ENCODE results near the gene STAT5B. TPM values are rescaled to one million over a fixed set of nuclear protein-coding genes. Genes with fewer than 3 reads are reported as not detected.

STAT5B gene
- total and polyA plus RNA-seq, 2 of the 13 experiments (the other 11 are each of a cell fraction or from before 2014, with no cell fraction given), result 21.0 to 42.8 TPM

DNA sequence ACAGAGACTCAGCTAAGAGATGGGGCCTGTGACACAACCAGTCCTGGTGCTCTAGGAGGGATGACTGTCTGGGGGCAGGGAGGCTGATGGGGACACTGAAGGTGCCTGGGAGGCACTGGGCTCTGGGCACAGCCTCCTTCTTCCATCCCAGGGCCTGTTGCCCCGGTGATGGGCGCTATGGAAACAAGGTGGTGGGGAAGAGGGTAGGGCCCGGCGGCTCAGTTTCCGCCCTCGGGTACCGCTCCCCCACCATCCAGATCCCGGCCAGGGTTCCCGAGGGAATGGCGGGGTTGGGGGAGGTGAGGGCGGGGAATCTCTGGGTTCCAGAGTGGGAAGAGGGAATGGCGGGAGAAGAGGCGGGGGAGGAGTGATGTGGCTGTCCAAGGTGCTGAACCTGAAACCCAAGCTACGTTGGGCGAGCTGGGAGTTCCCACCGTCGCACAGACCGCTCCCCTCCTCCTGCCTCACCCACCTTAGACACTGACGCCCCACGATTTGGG lies 96.2 kb downstream of the STAT5B start (continued):
- TF ChIP-seq ZUFSP (CRISPR knock-in tag; IDR thresholded peaks at IDR 0.05; ENCODE audit: borderline replicate concordance), result no peak
- TF ChIP-seq SP5 (CRISPR knock-in tag; IDR thresholded peaks at IDR 0.05; ENCODE audit: borderline replicate concordance, low read depth), result 0 out of 2 replicates have a peak, but pooled peaks have one; percentile 52
- TF ChIP-seq ZSCAN21 (CRISPR knock-in tag; IDR thresholded peaks at IDR 0.05; ENCODE audit: borderline replicate concordance), result 0 out of 2 replicates have a peak, but pooled peaks have one; percentile 75
- TF ChIP-seq, protein P1, sequence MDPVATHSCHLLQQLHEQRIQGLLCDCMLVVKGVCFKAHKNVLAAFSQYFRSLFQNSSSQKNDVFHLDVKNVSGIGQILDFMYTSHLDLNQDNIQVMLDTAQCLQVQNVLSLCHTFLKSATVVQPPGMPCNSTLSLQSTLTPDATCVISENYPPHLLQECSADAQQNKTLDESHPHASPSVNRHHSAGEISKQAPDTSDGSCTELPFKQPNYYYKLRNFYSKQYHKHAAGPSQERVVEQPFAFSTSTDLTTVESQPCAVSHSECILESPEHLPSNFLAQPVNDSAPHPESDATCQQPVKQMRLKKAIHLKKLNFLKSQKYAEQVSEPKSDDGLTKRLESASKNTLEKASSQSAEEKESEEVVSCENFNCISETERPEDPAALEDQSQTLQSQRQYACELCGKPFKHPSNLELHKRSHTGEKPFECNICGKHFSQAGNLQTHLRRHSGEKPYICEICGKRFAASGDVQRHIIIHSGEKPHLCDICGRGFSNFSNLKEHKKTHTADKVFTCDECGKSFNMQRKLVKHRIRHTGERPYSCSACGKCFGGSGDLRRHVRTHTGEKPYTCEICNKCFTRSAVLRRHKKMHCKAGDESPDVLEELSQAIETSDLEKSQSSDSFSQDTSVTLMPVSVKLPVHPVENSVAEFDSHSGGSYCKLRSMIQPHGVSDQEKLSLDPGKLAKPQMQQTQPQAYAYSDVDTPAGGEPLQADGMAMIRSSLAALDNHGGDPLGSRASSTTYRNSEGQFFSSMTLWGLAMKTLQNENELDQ (CRISPR knock-in tag; IDR thresholded peaks at IDR 0.05; ENCODE audit: borderline replicate concordance), result peak; percentile 97; the same call in 1 of the 2 replicates
- no peak for TF ChIP-seq THYN1 (CRISPR knock-in tag; IDR thresholded peaks at IDR 0.05; ENCODE audit: borderline replicate concordance, low read depth)
- no peak for TF ChIP-seq NCOR1 (IDR thresholded peaks at IDR 0.05; ENCODE audit: borderline replicate concordance, low read length)
- no peak for TF ChIP-seq ZNF597 (CRISPR knock-in tag; IDR thresholded peaks at IDR 0.05)
- no peak for TF ChIP-seq PRPF4 (IDR thresholded peaks at IDR 0.05; ENCODE audit: low read depth, low read length, poor library complexity, severe bottlenecking)
- TF ChIP-seq ZNF503 (CRISPR knock-in tag; IDR thresholded peaks at IDR 0.05), result peak; percentile 62; the same call in 1 of the 2 replicates
- 0 out of 2 replicates have a peak, but pooled peaks have one; percentile 16 for TF ChIP-seq ELF1 (CRISPR knock-in tag; IDR thresholded peaks at IDR 0.05)
- TF ChIP-seq TBX3 (IDR thresholded peaks at IDR 0.05; ENCODE audit: borderline replicate concordance), result no peak
- TF ChIP-seq SALL2 (CRISPR knock-in tag; IDR thresholded peaks at IDR 0.05), result peak; percentile 96
- TF ChIP-seq HNF4G (IDR thresholded peaks at IDR 0.05; ENCODE audit: borderline replicate concordance, low read depth, low read length), result no peak
- TF ChIP-seq HNF4G (CRISPR knock-in tag; IDR thresholded peaks at IDR 0.05; ENCODE audit: borderline replicate concordance, low read depth), result no peak
- no peak for TF ChIP-seq HDAC1 (CRISPR knock-in tag; IDR thresholded peaks at IDR 0.05)
- peak; percentile 14 for TF ChIP-seq PTBP1 (IDR thresholded peaks at IDR 0.05; ENCODE audit: low read depth, low read length, poor library complexity, severe bottlenecking)
- TF ChIP-seq KMT2A (CRISPR knock-in tag; IDR thresholded peaks at IDR 0.05), result no peak
- TF ChIP-seq HMG20B (CRISPR knock-in tag; conservative IDR thresholded peaks at IDR 0.05), result peak; percentile 41; the same call in 1 of the 2 replicates
- no peak; the same call in 1 of the 2 replicates for TF ChIP-seq ZNF558 (CRISPR knock-in tag; IDR thresholded peaks at IDR 0.05; ENCODE audit: borderline replicate concordance)
- TF ChIP-seq ZZZ3 (CRISPR knock-in tag; IDR thresholded peaks at IDR 0.05; ENCODE audit: borderline replicate concordance), result 0 out of 2 replicates have a peak, but pooled peaks have one; percentile 68
- TF ChIP-seq NFE2L1 (CRISPR knock-in tag; IDR thresholded peaks at IDR 0.05; ENCODE audit: borderline replicate concordance), result no peak
- TF ChIP-seq KMT2B (CRISPR knock-in tag; IDR thresholded peaks at IDR 0.05), result peak; percentile 86
- TF ChIP-seq EZH2 (conservative IDR thresholded peaks at IDR 0.05; ENCODE audit: low read depth, low read length), result no peak
